GM23338 (cell line): ENCODE data around the gene KCND2. TPM values are rescaled to one million over a fixed set of nuclear protein-coding genes. Genes with fewer than 3 reads are reported as not detected.

Experiments
- ATAC-seq: fragments of 200-7000 bp; cut with Tn5 transposase; 3 replicates; pipeline ENCODE4 v1.9.1; 2020
- DNase-seq: peaks from one replicate; pipeline ENCODE4 v3.0.0-alpha.2; 2015; ENCODE audit warnings: low spot score
- H2AFZ ChIP-seq: fragments of 200-600 bp; sonication (generic); 2 replicates; pipeline ENCODE4 v1.8.0; 2016; ENCODE audit warnings: antibody characterized with exemption, mild to moderate bottlenecking, moderate library complexity
- H3F3A ChIP-seq: fragments of 200-600 bp; sonication (generic); replicated peaks from 2 replicates; pipeline ENCODE4 v1.8.0; 2017; ENCODE audit warnings: antibody characterized with exemption, mixed run types, low read depth
- H3K27ac ChIP-seq: fragments of 200-600 bp; sonication (generic); 2 replicates; pipeline ENCODE4 v1.6.1; 2016; ENCODE audit warnings: low read depth
- H3K27me3 ChIP-seq: fragments of 200-600 bp; sonication (generic); 2 replicates; pipeline ENCODE4 v1.8.0; 2016; ENCODE audit warnings: mild to moderate bottlenecking, mixed run types, moderate library complexity; ENCODE audit not compliant: insufficient read depth
- H3K36me3 ChIP-seq: fragments of 200-600 bp; sonication (generic); 2 replicates; pipeline ENCODE4 v1.8.0; 2016; ENCODE audit warnings: mild to moderate bottlenecking; ENCODE audit not compliant: insufficient read depth
- H3K4me1 ChIP-seq: fragments of 200-600 bp; sonication (generic); 2 replicates; pipeline ENCODE4 v1.8.0; 2016; ENCODE audit warnings: mild to moderate bottlenecking, moderate library complexity; ENCODE audit not compliant: insufficient read depth
- H3K4me2 ChIP-seq: fragments of 200-600 bp; sonication (generic); 2 replicates; pipeline ENCODE4 v1.7.1; 2017; ENCODE audit warnings: mixed run types
- H3K4me3 ChIP-seq: fragments of 200-600 bp; sonication (generic); 2 replicates; pipeline ENCODE4 v1.6.1; 2016; ENCODE audit warnings: mixed run types
- H3K79me2 ChIP-seq: fragments of 200-600 bp; sonication (generic); replicated peaks from 2 replicates; pipeline ENCODE4 v1.8.0; 2017; ENCODE audit warnings: mild to moderate bottlenecking; ENCODE audit not compliant: insufficient read depth
- H3K9me2 ChIP-seq: fragments of 200-600 bp; sonication (generic); 2 replicates; pipeline ENCODE4 v1.8.0; 2017; ENCODE audit not compliant: insufficient read depth
- H4K20me1 ChIP-seq: fragments of 200-600 bp; sonication (generic); replicated peaks from 2 replicates; pipeline ENCODE4 v1.8.0; 2017; ENCODE audit warnings: mild to moderate bottlenecking; ENCODE audit not compliant: insufficient read depth
- H3K27ac Mint-ChIP-seq: 2 replicates; pipeline ENCODE4 v1.8.0; 2020; ENCODE audit warnings: inconsistent platforms, mild to moderate bottlenecking, moderate library complexity, mixed read lengths
- H3K27me3 Mint-ChIP-seq: 3 replicates; pipeline ENCODE4 v1.8.0; 2022; ENCODE audit warnings: low read depth, mild to moderate bottlenecking, moderate library complexity, mixed read lengths, inconsistent platforms; ENCODE audit not compliant: insufficient read depth, poor library complexity
- H3K36me3 Mint-ChIP-seq: 3 replicates; pipeline ENCODE4 v1.8.0; 2021; ENCODE audit warnings: low read depth, mild to moderate bottlenecking, inconsistent platforms, moderate library complexity, mixed read lengths
- H3K4me1 Mint-ChIP-seq: 3 replicates; pipeline ENCODE4 v1.8.0; 2020; ENCODE audit warnings: mild to moderate bottlenecking, inconsistent platforms, mixed read lengths
- H3K4me3 Mint-ChIP-seq: 3 replicates; pipeline ENCODE4 v1.8.0; 2021; ENCODE audit warnings: moderate library complexity, mild to moderate bottlenecking, inconsistent platforms, mixed read lengths
- H3K9me3 Mint-ChIP-seq: 3 replicates; pipeline ENCODE4 v1.8.0; 2020; ENCODE audit warnings: moderate library complexity, mild to moderate bottlenecking, inconsistent platforms, mixed read lengths
- ETS1 ChIP-seq: IDR thresholded peaks from 2 replicates; pipeline ENCODE4 v1.6.1; 2016; ENCODE audit warnings: antibody characterized with exemption
- EZH2 ChIP-seq: fragments of 200-600 bp; sonication (generic); IDR thresholded peaks from one replicate; pipeline ENCODE4 v1.8.0; 2017; ENCODE audit warnings: antibody characterized with exemption, mild to moderate bottlenecking, low read depth; ENCODE audit not compliant: unreplicated experiment
- NANOG ChIP-seq: IDR thresholded peaks from 2 replicates; pipeline ENCODE4 v1.6.1; 2016; ENCODE audit warnings: antibody characterized with exemption, borderline replicate concordance
- POLR2AphosphoS5 ChIP-seq: IDR thresholded peaks from 2 replicates; pipeline ENCODE4 v1.6.1; 2016; ENCODE audit warnings: antibody characterized with exemption, low read depth
- STAT1 ChIP-seq: IDR thresholded peaks from one replicate; pipeline ENCODE4 v1.6.1; 2016; ENCODE audit warnings: antibody characterized with exemption; ENCODE audit not compliant: unreplicated experiment
- ZNF114 ChIP-seq: fragments of 250-450 bp; sonication (Bioruptor Pico); IDR thresholded peaks from 2 replicates; pipeline ENCODE4 v1.5.0; 2020; ENCODE audit warnings: mild to moderate bottlenecking, moderate library complexity
- ZNF462 ChIP-seq: fragments of 250-450 bp; sonication (Bioruptor Pico); IDR thresholded peaks from 2 replicates; pipeline ENCODE4 v1.5.0; 2020; ENCODE audit warnings: mild to moderate bottlenecking, moderate library complexity
- polyA plus RNA-seq: library from polyadenylated mRNA; unstranded; fragments of >200 nt; fragmentation: Nextera tagmentation; extraction: Ambion mirVana; gene quantifications from 2 replicates; pipeline ENCODE4 v1.2.1, GENCODE V29; 2016
- total RNA-seq: library from RNA; depleted of rRNA; stranded (reverse); fragments of >200 nt; shearing (Covaris generic); gene quantifications from 2 replicates; pipeline ENCODE4 v1.2.3, GENCODE V29; 2014
- TF ChIP-seq, protein P1 (sequence below): IDR thresholded peaks from one replicate; pipeline ENCODE4 v1.6.1; 2018; ENCODE audit warnings: antibody characterized with exemption; ENCODE audit not compliant: unreplicated experiment

Gene KCND2
- total and polyA plus RNA-seq, 2 experiments from 2014 or later: 7.1 to 15.6 TPM

GRCh38 chr7:120564145-120564544 is 291.2 kb downstream of the KCND2 start (continued):
- TF ChIP-seq, protein P1, sequence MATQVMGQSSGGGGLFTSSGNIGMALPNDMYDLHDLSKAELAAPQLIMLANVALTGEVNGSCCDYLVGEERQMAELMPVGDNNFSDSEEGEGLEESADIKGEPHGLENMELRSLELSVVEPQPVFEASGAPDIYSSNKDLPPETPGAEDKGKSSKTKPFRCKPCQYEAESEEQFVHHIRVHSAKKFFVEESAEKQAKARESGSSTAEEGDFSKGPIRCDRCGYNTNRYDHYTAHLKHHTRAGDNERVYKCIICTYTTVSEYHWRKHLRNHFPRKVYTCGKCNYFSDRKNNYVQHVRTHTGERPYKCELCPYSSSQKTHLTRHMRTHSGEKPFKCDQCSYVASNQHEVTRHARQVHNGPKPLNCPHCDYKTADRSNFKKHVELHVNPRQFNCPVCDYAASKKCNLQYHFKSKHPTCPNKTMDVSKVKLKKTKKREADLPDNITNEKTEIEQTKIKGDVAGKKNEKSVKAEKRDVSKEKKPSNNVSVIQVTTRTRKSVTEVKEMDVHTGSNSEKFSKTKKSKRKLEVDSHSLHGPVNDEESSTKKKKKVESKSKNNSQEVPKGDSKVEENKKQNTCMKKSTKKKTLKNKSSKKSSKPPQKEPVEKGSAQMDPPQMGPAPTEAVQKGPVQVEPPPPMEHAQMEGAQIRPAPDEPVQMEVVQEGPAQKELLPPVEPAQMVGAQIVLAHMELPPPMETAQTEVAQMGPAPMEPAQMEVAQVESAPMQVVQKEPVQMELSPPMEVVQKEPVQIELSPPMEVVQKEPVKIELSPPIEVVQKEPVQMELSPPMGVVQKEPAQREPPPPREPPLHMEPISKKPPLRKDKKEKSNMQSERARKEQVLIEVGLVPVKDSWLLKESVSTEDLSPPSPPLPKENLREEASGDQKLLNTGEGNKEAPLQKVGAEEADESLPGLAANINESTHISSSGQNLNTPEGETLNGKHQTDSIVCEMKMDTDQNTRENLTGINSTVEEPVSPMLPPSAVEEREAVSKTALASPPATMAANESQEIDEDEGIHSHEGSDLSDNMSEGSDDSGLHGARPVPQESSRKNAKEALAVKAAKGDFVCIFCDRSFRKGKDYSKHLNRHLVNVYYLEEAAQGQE: no peak
- TF ChIP-seq EZH2: no peak
- no peak for TF ChIP-seq ZNF462 (CRISPR knock-in tag)
- no peak for TF ChIP-seq POLR2AphosphoS5

- ATAC-seq: no peak
- H2AFZ ChIP-seq: no peak overlapping the region
- H3K4me3 ChIP-seq: no peak overlapping the region
- Mint-ChIP-seq H3K36me3 (no peaks in the 10 kb centered on the region), H3K9me3 (no peaks in the 10 kb centered on the region), H3K4me1 (0 out of 3 replicates have a peak, but pooled peaks cover 3% of the 10 kb centered on the region), H3K27me3 (no peaks in the 10 kb centered on the region), H3K27ac (no peak overlapping the region), H3K4me3 (no peak overlapping the region)
- H3K36me3 ChIP-seq: no peaks in the 10 kb centered on the region
- H3K4me2 ChIP-seq: no peak overlapping the region
- no peaks in the 10 kb centered on the region for H3K9me2 ChIP-seq
- no peaks in the 10 kb centered on the region for H3K27me3 ChIP-seq
- no peaks in the 10 kb centered on the region for H3K4me1 ChIP-seq
- no peaks in the 10 kb centered on the region for H3F3A ChIP-seq
- DNase-seq: no peak
- no peaks in the 10 kb centered on the region for H3K79me2 ChIP-seq
- no peaks in the 10 kb centered on the region for H4K20me1 ChIP-seq
- no peak overlapping the region for H3K27ac ChIP-seq
- TF ChIP-seq STAT1: no peak
- no peak for TF ChIP-seq NANOG
- TF ChIP-seq ETS1: no peak
- TF ChIP-seq, protein P1: no peak
- TF ChIP-seq ZNF114: no peak
Observed at GRCh38 chr7:120567204-120567603, 294.2 kb downstream of the KCND2 start.
